IMR-90 (cell line): ENCODE measurements around the gene OR2W3. TPM values are rescaled to one million over a fixed set of nuclear protein-coding genes. Genes with fewer than 3 reads are reported as not detected.

ENCODE experiments used
- ATAC-seq: fragments of 200-7000 bp; cut with Tn5 transposase; 2 replicates; pipeline ENCODE4 v1.9.1; 2020; ENCODE audit warnings: low read depth, mild to moderate bottlenecking, moderate library complexity
- BruUV-seq: library from RNA; stranded (reverse); fragments of 400-500 nt; replicated peaks from 2 replicates; lab custom pipeline; 2021; lab: Mats Ljungman, UMichigan
- CTCF ChIA-PET: fragments of 300-600 bp; formaldehyde crosslinking; extraction: SDS; loops from one replicate; lab custom pipeline; 2021; ENCODE audit warnings: antibody characterized with exemption; lab: Yijun Ruan, JAX
- POLR2A ChIA-PET: fragments of 300-600 bp; sonication (Branson Sonifier 250); formaldehyde crosslinking; loops from one replicate; lab custom pipeline; 2022; ENCODE audit warnings: antibody characterized with exemption; ENCODE audit not compliant: unreplicated experiment; lab: Charles Lee
- DNase-seq: peaks from one replicate; pipeline ENCODE4 v3.0.0; 2013
- H2AFZ ChIP-seq: replicated peaks from 2 replicates; pipeline ENCODE3; 2013; ENCODE audit warnings: low read length, mild to moderate bottlenecking; ENCODE audit not compliant: poor library complexity
- H2AK5ac ChIP-seq: 2 replicates; pipeline ENCODE4 v1.6.1; 2013; ENCODE audit warnings: low read depth, low read length, inconsistent platforms
- H2AK9ac ChIP-seq: replicated peaks from 2 replicates; pipeline ENCODE3; 2013; ENCODE audit warnings: mild to moderate bottlenecking, low read depth, low read length, moderate library complexity; ENCODE audit not compliant: poor library complexity
- H2BK120ac ChIP-seq: 2 replicates; pipeline ENCODE4 v1.6.1; 2013; ENCODE audit warnings: low read depth, low read length, inconsistent platforms
- H2BK15ac ChIP-seq: 3 replicates; pipeline ENCODE4 v1.6.1; 2013; ENCODE audit warnings: low read depth, low read length, inconsistent platforms
- H2BK20ac ChIP-seq: 2 replicates; pipeline ENCODE4 v1.6.1; 2013; ENCODE audit warnings: low read depth, mild to moderate bottlenecking, inconsistent platforms, low read length, moderate library complexity
- H2BK5ac ChIP-seq: 2 replicates; pipeline ENCODE4 v1.6.1; 2013; ENCODE audit warnings: mild to moderate bottlenecking, low read depth, low read length, inconsistent platforms; ENCODE audit not compliant: poor library complexity, severe bottlenecking
- H3K14ac ChIP-seq: replicated peaks from 2 replicates; pipeline ENCODE4 v1.6.1; 2013; ENCODE audit warnings: low read depth, low read length, inconsistent platforms
- H3K18ac ChIP-seq: 2 replicates; pipeline ENCODE4 v1.6.1; 2013; ENCODE audit warnings: low read depth, low read length, control low read depth
- H3K23ac ChIP-seq: 2 replicates; pipeline ENCODE4 v1.6.1; 2013; ENCODE audit warnings: low read depth, low read length, inconsistent platforms
- H3K27ac ChIP-seq: 2 replicates; pipeline ENCODE4 v1.5.1; 2013; ENCODE audit warnings: mild to moderate bottlenecking, control low read depth, low read length; ENCODE audit not compliant: insufficient read depth
- H3K27me3 ChIP-seq: 2 replicates; pipeline ENCODE4 v1.6.1; 2013; ENCODE audit warnings: low read length; ENCODE audit not compliant: control insufficient read depth, insufficient read depth
- H3K36me3 ChIP-seq: 2 replicates; pipeline ENCODE4 v1.6.1; 2013; ENCODE audit warnings: low read length, mixed read lengths; ENCODE audit not compliant: control insufficient read depth, insufficient read depth
- H3K4ac ChIP-seq: 2 replicates; pipeline ENCODE4 v1.6.1; 2013; ENCODE audit warnings: low read depth, low read length, inconsistent platforms
- H3K4me1 ChIP-seq: 2 replicates; pipeline ENCODE4 v1.6.1; 2013; ENCODE audit warnings: low read length, mixed read lengths; ENCODE audit not compliant: control insufficient read depth, insufficient read depth
- H3K4me2 ChIP-seq: 2 replicates; pipeline ENCODE4 v1.6.1; 2013; ENCODE audit warnings: low read depth, mild to moderate bottlenecking, control low read depth, low read length, moderate library complexity
- H3K4me3 ChIP-seq: 2 replicates; pipeline ENCODE4 v1.5.1; 2013; ENCODE audit warnings: low read depth, mild to moderate bottlenecking, control low read depth, low read length, moderate library complexity; ENCODE audit not compliant: insufficient read depth
- H3K56ac ChIP-seq: 2 replicates; pipeline ENCODE4 v1.6.1; 2013; ENCODE audit warnings: low read length, inconsistent platforms; ENCODE audit not compliant: insufficient read depth; ENCODE audit errors: extremely low read depth
- H3K79me1 ChIP-seq, 2 experiments: 2 replicates each; pipeline ENCODE4 v1.6.1; 2013; ENCODE audit warnings: low read length in 2 of 2, inconsistent platforms in 1 of 2, low read depth in 1 of 2
- H3K9ac ChIP-seq: 2 replicates; pipeline ENCODE4 v1.6.1; 2013; ENCODE audit warnings: low read depth, low read length, control low read depth
- H3K9me1 ChIP-seq: 2 replicates; pipeline ENCODE4 v1.6.1; 2013; ENCODE audit warnings: low read length, inconsistent platforms; ENCODE audit not compliant: insufficient read depth
- H3K9me3 ChIP-seq: 2 replicates; pipeline ENCODE4 v1.6.1; 2013; ENCODE audit warnings: low read length; ENCODE audit not compliant: control insufficient read depth, insufficient read depth
- H4K20me1 ChIP-seq: 2 replicates; pipeline ENCODE4 v1.6.1; 2013; ENCODE audit warnings: low read length, inconsistent platforms; ENCODE audit not compliant: insufficient read depth
- H4K5ac ChIP-seq: 2 replicates; pipeline ENCODE4 v1.6.1; 2013; ENCODE audit warnings: mild to moderate bottlenecking, low read depth, low read length, control low read depth
- H4K8ac ChIP-seq, 2 experiments: 2 replicates each; pipeline ENCODE4 v1.6.1; 2013; ENCODE audit warnings: low read depth in 2 of 2, low read length in 2 of 2, control low read depth in 1 of 2, inconsistent platforms in 1 of 2
- H4K91ac ChIP-seq: 2 replicates; pipeline ENCODE4 v1.6.1; 2013; ENCODE audit warnings: low read depth, low read length, inconsistent platforms; ENCODE audit not compliant: insufficient read depth
- BHLHE40 ChIP-seq: fragments of 150-350 bp; IDR thresholded peaks from 2 replicates; pipeline ENCODE4 v1.6.1; 2016; ENCODE audit warnings: mild to moderate bottlenecking, low read depth, low read length
- CEBPB ChIP-seq: IDR thresholded peaks from 2 replicates; pipeline ENCODE4 v1.6.1; 2012; ENCODE audit warnings: low read depth, low read length, improper control_type of control experiment
- CHD1 ChIP-seq: IDR thresholded peaks from 2 replicates; pipeline ENCODE4 v1.6.1; 2012; ENCODE audit warnings: low read depth, low read length, improper control_type of control experiment
- CTCF ChIP-seq: conservative IDR thresholded peaks from 2 replicates; pipeline ENCODE4 v1.5.1; 2012; ENCODE audit warnings: mild to moderate bottlenecking, low read depth, low read length, improper control_type of control experiment
- ELK1 ChIP-seq: fragments of 150-350 bp; IDR thresholded peaks from 2 replicates; pipeline ENCODE4 v1.6.1; 2016; ENCODE audit warnings: low read depth, mild to moderate bottlenecking, low read length, moderate library complexity, borderline replicate concordance
- FOS ChIP-seq: fragments of 150-350 bp; IDR thresholded peaks from 2 replicates; pipeline ENCODE4 v1.6.1; 2016; ENCODE audit warnings: low read depth, low read length
- MAFK ChIP-seq: IDR thresholded peaks from 2 replicates; pipeline ENCODE4 v1.6.1; 2012; ENCODE audit warnings: low read depth, low read length, improper control_type of control experiment
- MAZ ChIP-seq: IDR thresholded peaks from 2 replicates; pipeline ENCODE4 v1.6.1; 2012; ENCODE audit warnings: low read depth, mild to moderate bottlenecking, low read length, improper control_type of control experiment, moderate library complexity, borderline replicate concordance
- MXI1 ChIP-seq: IDR thresholded peaks from 2 replicates; pipeline ENCODE4 v1.6.1; 2012; ENCODE audit warnings: low read depth, mild to moderate bottlenecking, low read length, moderate library complexity, borderline replicate concordance
- NFE2L2 ChIP-seq: fragments of 150-350 bp; IDR thresholded peaks from 2 replicates; pipeline ENCODE4 v1.6.1; 2016; ENCODE audit warnings: low read depth, mild to moderate bottlenecking, low read length
- POLR2A ChIP-seq: IDR thresholded peaks from 2 replicates; pipeline ENCODE4 v1.6.1; 2012; ENCODE audit warnings: mild to moderate bottlenecking, low read depth, low read length
- RAD21 ChIP-seq: IDR thresholded peaks from 2 replicates; pipeline ENCODE4 v1.6.1; 2012; ENCODE audit warnings: low read length, improper control_type of control experiment
- RCOR1 ChIP-seq: IDR thresholded peaks from 2 replicates; pipeline ENCODE4 v1.6.1; 2012; ENCODE audit warnings: mild to moderate bottlenecking, low read length, improper control_type of control experiment; ENCODE audit not compliant: insufficient replicate concordance
- RFX5 ChIP-seq: IDR thresholded peaks from 2 replicates; pipeline ENCODE4 v1.8.0; 2012; ENCODE audit warnings: low read depth, mild to moderate bottlenecking, low read length, moderate library complexity
- SMC3 ChIP-seq: fragments of 150-350 bp; IDR thresholded peaks from 2 replicates; pipeline ENCODE4 v1.6.1; 2016; ENCODE audit warnings: low read depth, mild to moderate bottlenecking, antibody characterized with exemption, low read length, moderate library complexity
- USF2 ChIP-seq: fragments of 150-350 bp; IDR thresholded peaks from 2 replicates; pipeline ENCODE4 v1.6.1; 2017; ENCODE audit warnings: mild to moderate bottlenecking, antibody characterized with exemption, low read length, low read depth
- WGBS, 2 experiments: methylation state at CpG; one replicate each; pipeline versions ENCODE4 v1.1.5 to v1.1.7; 2013; ENCODE audit warnings: missing lambda C conversion rate in 2 of 2; ENCODE audit not compliant: insufficient read length in 1 of 2; ENCODE audit errors: extremely low coverage in 2 of 2; 5-methylcytosine and 5-hydroxymethylcytosine counted together
- dilution Hi-C: fragments of 300-500 bp; cut with HindIII; formaldehyde crosslinking; loops from one replicate; pipeline ENCODE4 v1.14.3; 2018; ENCODE audit warnings: low sequenced_read_pairs; ENCODE audit not compliant: unreplicated experiment
- in situ Hi-C: fragments of 300-500 bp; cut with MboI; formaldehyde crosslinking; loops from 3 replicates; pipeline ENCODE4 v1.14.3; 2019; ENCODE audit warnings: low sequenced_read_pairs, inconsistent platforms, mixed read lengths
- intact Hi-C: fragments of 100-400 bp; cut with micrococcal nuclease; formaldehyde crosslinking; loops from 2 replicates; pipeline ENCODE4 v1.10.0; 2022
- polyA plus RNA-seq, 3 experiments: library from polyadenylated mRNA; depleted of rRNA; stranded (reverse); fragments of >200 nt; gene quantifications; 2 replicates each; pipeline ENCODE4 v1.2.3, GENCODE V29; 2012; ENCODE audit warnings: low replicate concordance in 1 of 3
- total RNA-seq: library from RNA; depleted of rRNA; stranded (reverse); fragments of >200 nt; gene quantifications from 2 replicates; pipeline ENCODE4 v1.2.3, GENCODE V29; 2012

Gene OR2W3
- total and polyA plus RNA-seq, 2 of the 4 experiments (the other 2 are of a cell fraction), result 0.54 to 0.63 TPM

- H2AFZ ChIP-seq, result no peak overlapping the region
- no TSS peak for BruUV-seq
- peaks cover 12% of the 10 kb centered on the region for H3K9me3 ChIP-seq
- H3K23ac ChIP-seq, result no peak overlapping the region
- H3K14ac ChIP-seq, result no peak overlapping the region
- no peak overlapping the region for H3K4ac ChIP-seq
- no CpG with 5 or more reads among the region's 10 CpGs for WGBS, 2 experiments
- DNase-seq (no peak), ATAC-seq (no peak)
- H3K36me3 ChIP-seq, result no peaks in the 10 kb centered on the region
- dilution Hi-C loops (no loop called here), intact Hi-C loops (no loop called here), in situ Hi-C loops (no loop called here)
- no peaks in the 10 kb centered on the region for H3K4me1 ChIP-seq
- H3K79me1 ChIP-seq, result no peaks in the 10 kb centered on the region
- no peaks in the 10 kb centered on the region for H3K9me1 ChIP-seq
- H4K5ac ChIP-seq, result no peak overlapping the region
- TF ChIP-seq RAD21, result no peak
- TF ChIP-seq CTCF, result no peak
- TF ChIP-seq USF2, result no peak
- no peak for TF ChIP-seq RFX5
- TF ChIP-seq POLR2A, result no peak
- TF ChIP-seq MAZ, result no peak
- no peak for TF ChIP-seq MXI1
- TF ChIP-seq RCOR1, result no peak
- TF ChIP-seq MAFK, result no peak
- no peak for TF ChIP-seq BHLHE40
- TF ChIP-seq SMC3, result no peak
- TF ChIP-seq CEBPB, result no peak
- no peak for TF ChIP-seq FOS
- TF ChIP-seq CHD1, result no peak
- TF ChIP-seq NFE2L2, result no peak
- TF ChIP-seq ELK1, result no peak
- H3K4me3 ChIP-seq, result no peak overlapping the region
- no peak overlapping the region for H2BK15ac ChIP-seq
- H3K56ac ChIP-seq, result no peak overlapping the region
- CTCF ChIA-PET, result no interaction called here
- H3K18ac ChIP-seq, result no peak overlapping the region
- no peak overlapping the region for H3K27ac ChIP-seq
- H3K9ac ChIP-seq, result no peak overlapping the region
- no peak overlapping the region for H2AK9ac ChIP-seq
- H2BK20ac ChIP-seq, result no peak overlapping the region
- H4K91ac ChIP-seq, result no peak overlapping the region
- H3K4me2 ChIP-seq, result no peak overlapping the region
- POLR2A ChIA-PET, result no interaction called here
- H4K8ac ChIP-seq, result no peak overlapping the region
- H2BK5ac ChIP-seq, result no peak overlapping the region
- no peaks in the 10 kb centered on the region for H3K27me3 ChIP-seq
- no peak overlapping the region for H2BK120ac ChIP-seq
- H2AK5ac ChIP-seq, result no peak overlapping the region
- H4K20me1 ChIP-seq, result no peaks in the 10 kb centered on the region
These were observed 10.5 kb upstream of the OR2W3 start for GRCh38 chr1:247884797-247885413.
